Inferior parietal cortex (tissue), 1 donor: ENCODE measurements around the gene A1CF.

Experiments used
- DNase-seq: peaks from one replicate; pipeline ENCODE4 v3.0.0-alpha.2; 2016; ENCODE audit errors: extremely low spot score

The A1CF gene

GRCh38 chr10:50862719-50863118 is 22.7 kb downstream of the A1CF start:
- no peak for DNase-seq

- DNase-seq, result no peak
Measured at GRCh38 chr10:50861370-50861769, 24.1 kb downstream of the A1CF start.

DNA sequence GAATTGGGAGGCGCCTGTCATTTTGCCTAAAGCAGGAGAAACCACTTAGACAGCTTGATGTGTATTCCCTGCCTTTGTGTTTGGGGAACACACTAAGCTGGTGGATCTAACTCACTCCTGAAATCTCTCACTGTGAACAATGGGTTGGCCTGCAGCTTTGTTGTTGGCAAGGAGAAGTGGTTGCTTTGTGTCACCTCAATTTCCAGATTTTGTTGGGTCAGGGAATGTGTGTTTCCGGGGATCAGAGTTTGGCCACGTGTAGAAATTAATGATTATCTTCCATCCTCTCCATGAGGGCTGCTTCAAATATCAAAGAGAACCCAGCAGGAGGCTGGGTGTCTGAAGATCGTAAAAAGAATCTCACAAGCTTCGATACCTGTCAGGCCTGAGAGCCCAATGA is 27.8 kb downstream of the A1CF start:
- DNase-seq, result no peak

- no peak for DNase-seq
Measured at GRCh38 chr10:50855461-50855860, 30.0 kb downstream of the A1CF start.

DNA sequence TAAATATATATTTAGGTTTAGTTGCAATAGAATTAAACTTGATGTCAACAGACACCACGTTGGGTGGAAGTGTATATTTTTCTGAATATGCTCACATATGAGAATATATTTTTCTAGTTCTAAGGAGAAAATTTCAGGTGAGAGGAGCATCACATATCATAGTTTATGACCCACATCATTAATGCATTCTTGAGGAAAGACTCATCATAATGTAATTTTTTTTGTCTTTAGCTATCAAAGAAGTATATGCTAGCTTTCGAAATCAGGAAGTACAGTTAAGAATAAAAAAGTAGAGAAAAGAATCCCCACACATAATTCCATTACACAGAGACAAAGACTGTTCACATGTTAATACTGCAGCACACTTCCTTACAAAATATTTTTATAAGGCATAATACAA is 30.4 kb downstream of the A1CF start:
- no peak for DNase-seq

DNA sequence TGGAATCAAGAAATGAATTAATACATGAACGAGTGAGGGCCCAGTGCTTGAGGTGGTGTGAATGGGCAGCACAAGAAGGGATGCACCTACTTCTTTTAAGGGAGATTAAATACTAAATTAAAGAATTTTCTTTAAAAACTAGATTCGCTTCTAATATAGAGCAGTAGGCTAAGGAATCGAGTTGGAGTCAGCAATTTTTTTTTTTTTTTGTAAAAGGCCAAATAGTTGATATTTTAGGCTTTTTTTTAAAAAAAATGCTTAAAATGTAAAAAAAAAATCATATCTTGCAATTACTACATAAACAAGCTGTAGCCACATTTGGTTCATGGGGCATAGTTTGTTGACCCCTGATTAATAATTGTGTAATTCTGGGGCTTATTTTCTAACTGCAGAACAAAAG is 31.9 kb downstream of the A1CF start:
- no peak for DNase-seq

DNA sequence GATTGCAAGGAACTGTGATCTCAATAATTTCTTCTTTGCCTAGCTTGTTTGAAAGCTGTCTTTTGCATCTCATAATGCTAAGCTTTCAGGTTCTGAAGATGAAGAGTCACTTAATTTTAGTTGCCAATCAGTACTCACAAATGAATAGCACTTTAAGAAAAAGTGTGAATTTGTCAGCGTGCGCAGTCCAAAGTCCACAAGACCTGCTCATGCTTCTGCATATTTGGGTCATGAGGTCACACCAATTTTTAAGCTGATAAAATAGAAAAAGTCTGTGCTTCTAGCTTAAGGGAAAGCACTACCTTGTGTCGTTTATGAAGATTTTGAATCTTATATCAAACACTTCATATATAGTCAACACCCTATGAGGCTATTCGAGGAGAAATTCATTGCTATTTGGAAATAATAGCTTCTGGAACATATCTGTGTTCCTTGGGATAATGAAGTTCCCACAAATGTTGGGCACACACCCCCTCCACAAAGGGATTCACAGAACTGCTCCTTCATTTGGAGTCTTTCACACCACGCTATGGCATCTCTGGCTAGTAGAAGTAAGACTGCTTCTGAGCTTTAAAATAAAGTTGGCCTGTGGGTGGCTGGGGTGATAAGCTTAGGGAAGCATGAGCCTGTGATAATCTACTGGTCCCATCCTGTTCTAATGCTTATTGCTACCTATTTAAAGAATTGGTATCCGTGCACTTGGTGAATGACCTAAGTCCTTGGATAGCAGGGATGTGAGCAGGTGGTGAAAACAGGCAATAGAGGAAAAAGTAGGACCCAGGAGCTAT is 33.3 kb downstream of the A1CF start:
- DNase-seq, result no peak

- no peak for DNase-seq
Measured at GRCh38 chr10:50850578-50851230, 34.7 kb downstream of the A1CF start.

- DNase-seq, result no peak
Measured at GRCh38 chr10:50846753-50847152, 38.7 kb downstream of the A1CF start.

- DNase-seq, result no peak
Measured at GRCh38 chr10:50837095-50837494, 48.3 kb downstream of the A1CF start.

- DNase-seq, result no peak
Measured at GRCh38 chr10:50832171-50832751, 53.2 kb downstream of the A1CF start.

DNA sequence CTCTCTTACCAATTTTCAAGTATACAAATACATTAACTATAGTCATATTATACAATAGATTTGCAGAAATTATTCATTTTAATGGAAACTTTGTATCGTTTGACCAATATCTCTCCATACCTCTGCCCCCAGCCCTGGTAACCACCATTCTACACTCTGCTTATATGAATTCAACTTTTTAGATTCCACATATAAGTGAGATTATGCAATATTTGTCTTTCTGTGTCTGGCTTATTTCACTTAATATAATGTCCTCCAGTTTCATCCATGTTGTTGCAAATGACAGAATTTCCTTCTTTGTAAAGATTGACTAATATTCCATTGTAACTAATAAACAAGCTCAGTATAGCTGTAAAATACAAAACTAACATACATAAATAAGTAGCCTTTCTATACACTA is 55.4 kb downstream of the A1CF start:
- DNase-seq, result no peak

DNA sequence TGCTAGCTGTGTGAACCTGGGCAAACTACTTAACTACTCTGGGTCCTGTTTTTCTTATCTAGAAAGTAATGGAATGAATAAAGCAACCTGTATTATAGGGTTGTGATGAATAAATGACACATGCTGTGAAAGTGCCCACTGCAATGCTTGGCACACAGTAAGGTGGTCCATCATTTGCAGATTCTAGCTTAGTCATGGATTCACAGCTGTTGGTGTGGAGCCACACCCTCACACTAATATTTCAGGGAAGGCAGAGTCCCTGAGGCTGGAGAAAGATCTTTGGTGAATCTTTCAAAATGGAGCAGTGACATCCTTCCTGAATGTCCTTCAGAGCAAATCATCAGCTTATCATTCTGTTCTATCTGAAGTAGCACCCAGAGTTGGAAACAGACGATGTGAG is 60.6 kb downstream of the A1CF start:
- no peak for DNase-seq

- DNase-seq, result no peak
Measured at GRCh38 chr10:50823789-50824188, 61.6 kb downstream of the A1CF start.

- DNase-seq, result no peak
Measured at GRCh38 chr10:50809596-50809995, 75.8 kb downstream of the A1CF start.

DNA sequence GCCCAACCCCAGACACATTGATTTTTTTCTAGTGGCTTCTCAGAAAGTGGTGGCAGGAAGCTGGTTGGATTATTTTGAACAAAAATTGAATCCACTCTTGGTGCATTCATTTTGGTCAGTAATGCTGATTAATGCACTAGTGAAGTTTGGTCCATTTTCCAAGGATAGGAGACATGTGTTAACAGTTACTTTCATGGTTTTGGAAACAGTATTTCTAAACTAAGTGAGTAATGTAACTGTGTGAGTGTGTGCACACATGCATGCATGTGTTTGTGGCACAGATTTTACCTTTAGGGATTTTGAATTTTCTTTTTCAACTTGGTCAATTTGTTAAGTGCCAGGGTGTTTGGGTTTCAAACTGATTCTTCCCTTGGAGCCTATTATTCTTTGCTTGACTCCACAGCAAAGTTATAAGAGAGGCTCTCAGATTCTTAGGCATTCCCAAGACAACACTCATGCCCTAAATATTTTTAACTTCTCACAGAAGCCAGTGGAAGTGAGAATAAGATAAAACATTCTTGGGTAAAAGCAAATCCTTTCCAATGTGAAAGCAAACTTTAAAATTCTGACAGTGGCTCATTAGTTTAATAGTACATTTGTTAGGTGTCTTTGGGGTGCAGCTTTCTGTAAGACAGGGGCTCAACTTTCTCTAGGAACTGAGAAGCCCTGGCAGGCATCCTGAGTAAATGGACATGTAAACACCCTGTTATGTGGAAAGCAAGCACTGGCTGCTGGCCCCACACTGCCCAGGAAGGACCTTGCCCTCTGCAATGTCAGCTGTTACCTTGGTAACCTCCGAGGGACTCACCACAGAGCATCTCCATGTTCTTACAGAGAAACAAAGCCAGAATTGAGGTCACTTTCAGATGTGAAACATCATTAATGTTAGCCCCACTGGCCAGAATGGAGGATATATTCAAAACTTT is 77.3 kb downstream of the A1CF start:
- no peak for DNase-seq

DNA sequence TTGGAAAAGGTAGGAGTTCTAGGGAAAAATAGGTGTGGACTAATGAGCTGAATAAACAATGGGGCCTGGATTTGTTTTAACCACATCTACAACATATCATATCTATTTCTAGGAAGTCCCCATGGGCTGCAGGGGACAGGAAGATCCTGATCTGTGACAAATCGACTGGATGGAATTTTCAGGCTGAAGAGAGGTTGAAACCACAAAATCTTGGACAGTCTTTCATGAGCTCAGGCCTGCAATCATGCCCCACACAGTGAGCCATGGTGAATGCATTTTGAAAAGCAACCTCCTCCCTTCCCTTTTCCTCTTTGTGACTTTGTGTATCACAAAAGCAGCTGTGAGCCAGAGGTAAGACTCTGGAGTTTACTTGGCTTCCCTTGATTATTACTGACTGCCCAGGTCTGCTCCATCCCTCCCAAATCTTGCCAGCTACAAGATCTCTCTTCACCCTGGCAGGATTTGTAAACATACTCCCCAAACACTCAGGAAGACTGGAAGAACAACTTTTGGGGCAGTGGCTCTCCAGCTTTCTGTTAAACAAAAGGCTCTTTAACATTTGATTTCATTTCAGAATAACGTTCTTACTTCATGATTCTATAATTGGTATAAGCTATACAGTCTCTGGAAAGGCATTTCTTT is 79.3 kb downstream of the A1CF start:
- no peak for DNase-seq

GRCh38 chr10:50799595-50799994 is 85.8 kb downstream of the A1CF start:
- no peak for DNase-seq

DNA sequence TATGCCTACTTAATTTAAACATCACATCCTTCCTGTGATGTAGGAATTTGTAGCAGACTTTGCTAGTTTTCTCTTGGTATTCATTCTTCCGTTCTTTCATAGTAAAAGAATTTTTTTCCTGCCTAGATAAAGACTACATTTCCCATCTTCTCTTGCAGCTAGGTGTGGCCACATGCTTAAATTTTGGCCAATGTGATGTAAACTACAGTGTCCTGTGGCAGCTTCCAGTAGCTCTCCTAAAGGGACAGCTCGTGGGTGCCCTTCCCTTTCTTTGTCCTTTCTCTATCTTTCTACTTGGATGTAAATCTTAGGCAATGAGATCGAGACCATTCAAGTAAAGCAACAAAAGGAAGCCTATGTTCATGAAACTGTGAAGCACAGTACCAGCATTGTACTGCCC is 87.1 kb downstream of the A1CF start:
- DNase-seq, result no peak

DNA sequence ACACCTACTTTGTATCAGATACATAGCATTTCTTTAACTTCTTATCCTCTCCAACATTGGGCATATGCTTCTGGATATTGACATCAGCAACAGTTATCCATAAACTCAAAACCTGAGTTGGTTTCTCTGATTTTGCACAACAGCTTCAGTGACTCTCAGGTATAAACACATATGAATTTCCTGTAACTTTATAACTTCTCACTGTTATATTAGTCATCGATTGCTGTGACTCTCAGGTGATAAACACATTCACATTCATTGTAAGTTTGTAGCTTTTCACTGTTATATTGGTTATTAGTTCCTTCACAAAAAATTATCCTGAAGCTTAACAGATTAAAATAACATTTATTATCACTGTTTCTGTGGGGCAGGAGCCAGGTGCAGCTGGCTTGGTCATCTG is 88.7 kb downstream of the A1CF start:
- no peak for DNase-seq

DNA sequence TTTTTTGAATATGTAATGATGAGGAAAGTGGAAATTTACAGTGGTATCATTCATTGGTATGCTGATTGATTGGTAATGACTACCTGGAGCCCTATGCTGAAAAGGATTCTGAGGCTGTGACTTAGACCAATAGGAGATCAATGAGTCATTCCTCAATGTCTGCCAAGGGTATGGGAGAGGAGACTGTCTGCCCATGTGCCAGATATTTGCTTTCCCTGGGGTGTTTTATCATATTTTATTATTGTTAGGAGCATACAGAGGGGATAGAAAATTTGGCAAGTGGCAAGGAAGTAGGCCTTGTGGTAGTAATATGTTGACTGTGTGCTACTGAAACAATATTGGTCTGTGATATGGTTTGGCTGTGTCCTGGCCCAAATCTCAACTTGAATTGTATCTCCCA is 90.9 kb downstream of the A1CF start:
- DNase-seq, result no peak
